GM21723 (cell line): ENCODE measurements around the gene LRTM2.

ENCODE experiments used
- ATAC-seq: cut with Tn5 transposase; IDR thresholded peaks from one replicate; pipeline ENCODE4 v1.9.1; 2021; ENCODE audit warnings: mild to moderate bottlenecking, moderate library complexity; ENCODE audit not compliant: unreplicated experiment

The LRTM2 gene

GRCh38 chr12:1842183-1842904, 22.0 kb downstream of the LRTM2 start:
- no peak for ATAC-seq

GRCh38 chr12:1842905-1843640, 22.7 kb downstream of the LRTM2 start:
- no peak for ATAC-seq

- ATAC-seq, result no peak
Observed at GRCh38 chr12:1843641-1844005, 23.3 kb downstream of the LRTM2 start.

- ATAC-seq, result no peak
Observed at GRCh38 chr12:1844223-1844622, 23.9 kb downstream of the LRTM2 start.

- no peak for ATAC-seq
Observed at GRCh38 chr12:1844661-1845409, 24.5 kb downstream of the LRTM2 start.

- no peak for ATAC-seq
Observed at GRCh38 chr12:1845427-1845826, 25.1 kb downstream of the LRTM2 start.

- no peak for ATAC-seq
Observed at GRCh38 chr12:1845886-1846285, 25.5 kb downstream of the LRTM2 start.

- ATAC-seq, result no peak
Observed at GRCh38 chr12:1846421-1847405, 26.3 kb downstream of the LRTM2 start.

- ATAC-seq, result no peak
Observed at GRCh38 chr12:1847411-1847810, 27.0 kb downstream of the LRTM2 start.

- ATAC-seq, result no peak
Observed at GRCh38 chr12:1848146-1848545, 27.8 kb downstream of the LRTM2 start.

GRCh38 chr12:1848745-1849144, 28.4 kb downstream of the LRTM2 start:
- no peak for ATAC-seq

GRCh38 chr12:1851151-1851701, 30.9 kb downstream of the LRTM2 start:
- no peak for ATAC-seq

GRCh38 chr12:1852076-1852475, 31.7 kb downstream of the LRTM2 start:
- ATAC-seq, result no peak

- ATAC-seq, result no peak
Observed at GRCh38 chr12:1853716-1854115, 33.4 kb downstream of the LRTM2 start.

GRCh38 chr12:1855241-1855640, 34.9 kb downstream of the LRTM2 start:
- ATAC-seq, result no peak

GRCh38 chr12:1857086-1857485, 36.7 kb downstream of the LRTM2 start:
- no peak for ATAC-seq

- ATAC-seq, result no peak
Observed at GRCh38 chr12:1857821-1858220, 37.5 kb downstream of the LRTM2 start.

- no peak for ATAC-seq
Observed at GRCh38 chr12:1858456-1858855, 38.1 kb downstream of the LRTM2 start.

GRCh38 chr12:1859643-1860042, 39.3 kb downstream of the LRTM2 start:
- ATAC-seq, result no peak

- no peak for ATAC-seq
Observed at GRCh38 chr12:1862973-1863372, 42.6 kb downstream of the LRTM2 start.
